ENCODE results near the gene PI4K2B.
"Not testable (repeated sequence)": the region's sequence is repeated elsewhere in the genome, so short reads cannot be mapped to it uniquely, and the experiment has no call there.

Gene PI4K2B

GRCh38 chr4:25233737-25234389 is at the start of gene PI4K2B:
PI4K2B (plus strand) TSS chr4:25234033; CDS start chr4:25234164, 131 bp downstream.
- peak; percentile 48 for DNase-seq

DNA sequence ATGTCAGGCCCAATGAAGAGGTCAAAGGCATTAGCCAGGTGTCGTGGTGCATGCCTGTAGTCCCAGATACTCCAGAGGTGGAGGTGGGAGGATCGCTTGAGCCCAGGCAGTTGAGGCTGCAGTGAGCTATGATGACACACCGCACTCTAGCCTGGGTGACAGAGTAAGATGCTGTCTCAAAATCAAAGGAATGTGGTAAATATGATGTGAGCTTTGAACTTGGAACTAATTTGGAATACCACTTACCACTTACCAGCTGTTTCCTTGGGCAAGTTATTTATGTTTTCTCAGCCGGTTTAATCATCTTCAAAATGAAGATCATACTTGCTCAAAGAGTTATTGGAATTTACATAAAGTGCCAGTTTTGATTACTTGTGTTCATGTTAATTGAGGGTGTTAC is 49.8 kb upstream of the PI4K2B start:
- DNase-seq: no peak

- no peak for DNase-seq
Observed at GRCh38 chr4:25190407-25190806, 43.4 kb upstream of the PI4K2B start.

GRCh38 chr4:25198713-25199112 is 35.1 kb upstream of the PI4K2B start:
- DNase-seq: no peak

GRCh38 chr4:25207997-25208396 is 25.8 kb upstream of the PI4K2B start:
- DNase-seq: no peak

GRCh38 chr4:25209702-25210101 is 24.1 kb upstream of the PI4K2B start:
- DNase-seq: no peak

GRCh38 chr4:25211721-25212120 is 22.1 kb upstream of the PI4K2B start:
- no peak for DNase-seq

- DNase-seq: no peak
Observed at GRCh38 chr4:25212822-25213221, 21.0 kb upstream of the PI4K2B start.

DNA sequence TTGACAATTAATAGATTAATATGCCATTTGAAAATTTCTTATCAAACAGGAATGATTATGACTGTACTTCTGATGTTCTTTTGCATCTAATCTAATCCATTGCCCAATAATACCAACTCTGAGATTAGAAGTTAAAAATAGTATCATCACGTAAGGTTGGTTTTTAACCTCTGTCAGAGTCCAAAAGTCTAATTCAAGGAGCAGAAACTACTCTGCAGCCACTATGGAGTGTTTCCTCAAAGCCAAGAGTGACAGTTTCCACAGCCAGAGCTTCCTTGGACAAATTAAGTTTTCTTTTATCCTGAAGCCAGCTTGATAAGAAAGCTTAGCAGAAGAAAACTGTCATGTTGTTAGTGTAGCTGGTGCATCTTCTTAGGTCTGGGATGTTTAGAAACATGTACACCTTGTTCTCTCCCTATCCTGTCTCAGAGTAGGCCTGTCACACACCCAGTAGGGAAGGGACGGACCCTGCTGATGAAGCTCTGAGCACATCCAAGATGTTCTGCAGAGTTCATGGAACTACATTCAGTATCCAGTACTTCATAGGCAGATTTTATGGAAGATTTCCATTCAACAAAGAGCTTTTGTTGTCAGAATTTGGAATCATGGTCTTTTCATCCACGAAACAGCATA is 20.4 kb upstream of the PI4K2B start:
- DNase-seq: no peak

GRCh38 chr4:25214750-25215149 is 19.1 kb upstream of the PI4K2B start:
- DNase-seq: not testable (repeated sequence)

DNA sequence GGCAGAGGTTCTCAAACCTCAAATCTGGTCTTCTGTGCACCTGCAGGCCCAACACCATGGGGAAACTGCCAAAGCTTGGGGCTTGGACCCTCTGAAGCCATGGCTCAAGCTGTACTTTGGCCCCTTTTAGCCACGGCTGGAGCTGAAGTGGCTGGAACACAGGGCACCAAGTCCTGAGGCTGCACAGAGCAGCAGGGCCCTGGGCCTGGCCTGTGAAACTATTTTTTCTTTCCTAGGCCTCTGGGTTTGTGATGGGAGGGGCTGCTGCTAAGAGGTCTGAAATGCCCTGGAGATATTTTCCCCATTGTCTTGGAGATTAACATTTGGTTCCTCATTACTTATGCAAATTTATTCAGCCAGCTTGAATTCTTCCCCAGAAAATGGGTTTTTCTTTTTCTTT is 18.3 kb upstream of the PI4K2B start:
- no peak for DNase-seq

DNA sequence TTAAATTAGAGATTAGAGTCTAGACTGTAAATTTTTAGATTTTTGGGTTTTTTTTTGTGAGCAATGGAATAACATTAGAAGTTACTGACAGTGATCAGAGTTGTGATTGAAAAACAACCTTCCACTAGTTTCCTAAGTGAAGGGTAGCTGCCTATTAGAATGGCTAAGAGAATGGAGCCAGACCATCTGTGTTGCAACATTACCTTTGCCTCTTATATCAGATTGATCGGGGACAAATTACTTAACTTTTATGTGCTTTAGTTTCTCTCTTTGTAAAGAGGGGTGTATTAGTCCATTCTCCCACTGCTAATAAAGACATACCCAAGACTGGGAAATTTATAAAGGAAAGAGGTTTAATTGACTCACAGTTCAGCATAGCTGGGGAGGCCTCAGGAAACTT is 12.5 kb upstream of the PI4K2B start:
- no peak for DNase-seq

DNA sequence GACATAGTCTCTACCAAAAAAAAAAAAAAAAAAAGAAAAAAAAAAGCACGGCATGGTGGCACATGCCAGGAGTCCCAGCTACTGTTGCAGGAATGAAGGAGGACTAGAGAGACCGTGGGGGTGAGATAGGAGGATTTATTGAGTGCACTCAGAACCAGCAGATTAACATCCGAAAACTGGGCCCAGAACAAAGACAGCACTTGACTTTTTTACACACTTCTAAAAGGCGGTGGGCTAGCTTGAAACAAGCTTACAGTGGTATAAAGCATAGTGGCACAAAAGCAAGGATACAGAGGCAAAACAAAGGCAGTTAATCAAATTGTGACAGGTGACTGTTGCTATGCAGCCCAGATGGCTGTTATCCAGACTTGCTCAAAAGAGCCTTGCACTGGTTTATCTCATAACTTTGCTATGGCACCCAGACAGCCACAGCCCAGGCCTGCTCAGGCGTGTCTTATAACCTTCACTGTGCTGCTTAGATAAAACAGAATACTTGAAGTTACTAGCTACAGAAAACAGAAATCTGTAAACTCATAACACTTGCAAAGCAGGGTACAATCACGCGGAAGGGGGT is 9.9 kb upstream of the PI4K2B start:
- DNase-seq: no peak

DNA sequence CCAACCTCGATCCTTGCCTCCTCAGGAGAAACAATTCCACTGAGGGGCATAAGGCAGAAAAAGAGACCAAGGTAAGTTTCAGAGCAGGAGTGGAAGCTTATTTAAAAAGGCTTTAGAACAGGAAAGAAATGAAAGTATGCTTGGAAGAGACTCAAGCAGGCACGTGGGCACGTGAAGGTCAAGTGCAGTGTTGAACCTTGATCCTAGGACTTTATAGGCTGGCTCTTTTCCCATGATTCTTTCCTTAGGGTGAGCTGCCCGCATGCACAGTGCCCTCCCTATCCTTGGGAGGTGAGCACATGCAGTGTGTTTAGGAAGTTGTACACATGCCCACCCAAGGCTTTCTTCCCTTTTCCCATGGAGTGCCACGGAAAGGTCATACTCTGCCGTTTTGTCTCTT is 4.0 kb upstream of the PI4K2B start:
- DNase-seq: no peak

- DNase-seq: no peak
Observed at GRCh38 chr4:25233194-25233593, 639 bp upstream of the PI4K2B start.

- DNase-seq: peak; percentile 18
Observed at GRCh38 chr4:25234390-25235370, 847 bp downstream of the PI4K2B start.

DNA sequence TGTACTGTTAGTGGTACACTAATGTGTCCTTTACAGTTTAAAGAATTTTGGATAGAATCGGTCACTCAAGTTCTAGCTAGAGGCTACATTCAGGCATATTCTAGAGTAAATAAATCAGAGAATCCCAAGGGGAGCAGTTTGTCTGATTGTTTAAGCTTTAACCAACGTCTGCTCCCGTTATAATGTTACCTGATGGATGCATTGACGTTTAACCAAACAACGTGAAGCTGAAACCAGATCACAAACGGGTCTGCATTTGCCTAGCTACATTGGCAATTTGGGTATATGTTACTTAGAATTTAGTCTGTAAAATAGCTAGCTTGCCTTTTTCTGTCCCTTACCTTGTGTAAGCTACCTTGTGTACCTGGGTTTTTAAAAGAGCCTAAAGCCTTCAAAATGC is 1.6 kb downstream of the PI4K2B start:
- DNase-seq: no peak

DNA sequence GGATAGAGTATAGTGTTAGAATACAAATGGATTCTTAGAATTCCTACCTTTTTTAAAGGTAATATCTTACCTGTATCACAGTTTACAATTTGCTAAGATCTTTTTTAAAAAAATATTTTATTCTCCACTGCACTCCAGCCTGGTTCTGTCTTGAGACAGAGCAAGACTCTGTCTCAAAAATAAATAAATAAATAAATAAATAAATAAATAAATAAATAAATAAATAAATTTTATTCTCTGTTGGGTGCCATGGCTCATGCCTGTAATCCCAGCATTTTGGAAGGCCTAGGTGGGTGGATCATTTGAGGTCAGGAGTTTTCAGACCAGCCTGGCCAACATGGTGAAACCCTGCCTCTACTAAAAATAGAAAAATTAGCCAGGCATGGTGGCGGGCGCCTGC is 2.2 kb downstream of the PI4K2B start:
- DNase-seq: not testable (repeated sequence)

GRCh38 chr4:25236971-25237370 is 3.1 kb downstream of the PI4K2B start:
- DNase-seq: no peak

DNA sequence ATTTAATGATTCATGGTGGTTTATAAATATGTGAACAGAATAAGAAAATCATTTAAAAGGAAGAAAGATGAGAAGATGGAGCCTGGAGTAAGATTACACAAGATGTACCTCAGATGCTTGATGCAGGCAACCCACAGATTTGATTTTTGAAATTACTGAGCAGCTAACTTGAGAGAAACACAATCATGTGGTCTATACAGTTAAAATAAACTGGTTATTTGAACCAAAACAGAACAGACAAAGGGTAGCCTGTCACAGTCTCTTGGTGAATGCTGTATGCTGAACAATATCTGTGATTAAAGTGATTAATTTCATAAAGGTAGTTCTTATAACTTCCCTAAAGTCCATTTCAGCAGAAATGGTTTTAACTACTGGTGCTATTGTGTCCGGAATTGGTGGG is 4.2 kb downstream of the PI4K2B start:
- no peak for DNase-seq

DNA sequence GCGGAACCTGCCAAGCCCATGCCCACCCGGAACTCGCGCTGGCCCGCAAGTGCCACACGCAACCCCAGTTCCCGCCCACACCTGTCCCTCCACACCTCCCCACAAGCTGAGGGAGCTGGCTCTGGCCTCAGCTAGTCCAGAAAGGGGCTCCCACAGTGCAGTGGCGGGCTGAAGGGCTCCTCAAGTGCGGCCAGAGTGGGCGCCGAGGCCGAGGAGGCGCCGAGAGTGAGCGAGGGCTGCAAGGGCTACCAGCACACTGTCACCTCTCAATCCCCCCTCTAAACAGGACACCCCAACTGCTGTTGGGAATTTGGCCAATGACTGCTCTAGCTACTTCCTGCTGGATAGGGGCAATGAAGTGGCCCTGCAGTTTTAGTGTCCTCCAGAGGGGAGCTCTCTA is 5.7 kb downstream of the PI4K2B start:
- not testable (repeated sequence) for DNase-seq

DNA sequence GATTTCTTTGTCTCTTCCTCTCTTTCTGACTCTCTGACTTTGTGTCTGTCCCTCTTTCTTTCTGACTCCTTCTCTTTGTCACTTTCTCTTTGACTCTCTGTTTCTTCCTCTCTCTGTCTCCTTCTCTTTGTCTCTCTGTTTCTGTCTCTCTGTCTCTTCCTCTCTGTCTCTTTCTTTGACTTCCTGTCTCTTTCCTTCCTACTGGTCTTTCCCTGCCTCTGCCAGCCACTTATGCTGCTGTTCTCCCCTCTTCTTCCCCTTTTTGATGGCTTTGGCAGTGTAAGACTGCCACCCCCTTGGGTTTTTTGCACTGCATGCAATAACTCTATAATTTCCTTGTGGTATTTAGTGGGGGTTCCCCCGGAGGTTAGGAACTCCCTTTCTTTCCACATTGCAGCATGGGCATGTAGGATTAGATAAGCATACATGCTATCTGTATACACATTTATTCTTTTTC is 6.9 kb downstream of the PI4K2B start:
- DNase-seq: not testable (repeated sequence)

GRCh38 chr4:25242195-25242594 is 8.4 kb downstream of the PI4K2B start:
- not testable (repeated sequence) for DNase-seq

All from NCI-H1694 (cell line).